HepG2 (cell line): ENCODE data around the gene KAT2A. TPM values are rescaled to one million over a fixed set of nuclear protein-coding genes. Genes with fewer than 3 reads are reported as not detected.

ENCODE experiments used
- AFF4 ChIP-seq: sonication (generic); formaldehyde crosslinking; IDR thresholded peaks from 2 replicates; pipeline ENCODE4 v1.4.0; 2020; ENCODE audit warnings: missing genetic modification reagents
- ARID3A ChIP-seq: IDR thresholded peaks from 2 replicates; pipeline ENCODE4 v1.6.1; 2012; ENCODE audit warnings: low read depth, low read length, improper control_type of control experiment
- BRD4 ChIP-seq: sonication (generic); formaldehyde crosslinking; IDR thresholded peaks from 2 replicates; pipeline ENCODE4 v1.4.0; 2020; ENCODE audit warnings: missing genetic modification reagents
- CSRNP2 ChIP-seq: sonication (generic); formaldehyde crosslinking; conservative IDR thresholded peaks from 2 replicates; pipeline ENCODE4 v1.8.0; 2022; ENCODE audit warnings: low read depth, missing genetic modification reagents
- GABPB1 ChIP-seq: IDR thresholded peaks from 2 replicates; pipeline ENCODE4 v1.6.1; 2016; ENCODE audit warnings: mild to moderate bottlenecking, missing genetic modification reagents, moderate library complexity, missing compliant biosample characterization
- GTF3A ChIP-seq: sonication (generic); formaldehyde crosslinking; conservative IDR thresholded peaks from 2 replicates; pipeline ENCODE4 v1.4.0; 2020; ENCODE audit warnings: mild to moderate bottlenecking, missing genetic modification reagents
- HNF1A ChIP-seq, 2 experiments: sonication (generic) in 1 of 2; formaldehyde crosslinking in 1 of 2; IDR thresholded peaks; 2 replicates each; pipeline versions ENCODE4 v1.4.0 to v1.6.1; 2016 to 2020; ENCODE audit warnings: borderline replicate concordance in 1 of 2, low read depth in 1 of 2, mild to moderate bottlenecking in 1 of 2, missing genetic modification reagents in 1 of 2
- KLF11 ChIP-seq: IDR thresholded peaks from 2 replicates; pipeline ENCODE4 v1.6.1; 2016; ENCODE audit warnings: missing compliant biosample characterization
- MIER3 ChIP-seq: IDR thresholded peaks from 2 replicates; pipeline ENCODE4 v1.6.1; 2016; ENCODE audit warnings: missing compliant biosample characterization, borderline replicate concordance
- U2AF2 ChIP-seq: fragments of 200-400 bp; formaldehyde crosslinking; IDR thresholded peaks from 2 replicates; pipeline ENCODE4 v1.6.1; 2017; ENCODE audit warnings: low read depth, mild to moderate bottlenecking, low read length
- XRCC5 ChIP-seq: fragments of 200-400 bp; formaldehyde crosslinking; optimal IDR thresholded peaks from 2 replicates; pipeline ENCODE3; 2017; ENCODE audit warnings: mild to moderate bottlenecking, low read length
- ZBED4 ChIP-seq: sonication (generic); formaldehyde crosslinking; IDR thresholded peaks from 2 replicates; pipeline ENCODE4 v1.4.0; 2020; ENCODE audit warnings: missing genetic modification reagents, borderline replicate concordance
- polyA plus RNA-seq, 8 experiments: library from polyadenylated mRNA; depleted of rRNA in 3 of 8; stranded (reverse) in 7 of 8; unstranded in 1 of 8; fragments of >200 nt; fragmentation: Illumina TruSeq in 4 of 8; extraction: Trizol in 4 of 8; gene quantifications; 2 replicates each; pipeline versions ENCODE4 v1.2.1 to v1.2.3, GENCODE V29; 2011 to 2016; ENCODE audit warnings: low read depth in 4 of 8, missing spikeins in 1 of 8, mixed read lengths in 1 of 8; ENCODE audit not compliant: insufficient read depth in 1 of 8
- total RNA-seq, 5 experiments: library from RNA; depleted of rRNA; stranded (reverse); fragments of >200 nt; fragmentation: Illumina TruSeq; extraction: Trizol; gene quantifications; 2 replicates each; pipeline ENCODE4 v1.2.3, GENCODE V29; 2016; ENCODE audit warnings: low read depth in 1 of 5

KAT2A gene
- total and polyA plus RNA-seq, 2 of the 13 experiments (the other 11 are each of a cell fraction or from before 2014, with no cell fraction given), result 29.1 to 90.4 TPM

GRCh38 chr17:42116705-42117396 lies 4.3 kb downstream of the KAT2A start (continued):
- TF ChIP-seq ARID3A, result peak; percentile 61; the same call in 1 of the 2 replicates
- TF ChIP-seq BRD4 (CRISPR knock-in tag), result no peak
- no peak for TF ChIP-seq U2AF2
- TF ChIP-seq KLF11, result no peak
- TF ChIP-seq GABPB1 (CRISPR knock-in tag), result peak; percentile 2
- TF ChIP-seq CSRNP2 (CRISPR knock-in tag), result no peak
- no peak for TF ChIP-seq HNF1A (IDR thresholded peaks at IDR 0.05; ENCODE audit: low read depth)
- no peak for TF ChIP-seq HNF1A (CRISPR knock-in tag; IDR thresholded peaks at IDR 0.05; ENCODE audit: borderline replicate concordance)
- no peak for TF ChIP-seq AFF4 (CRISPR knock-in tag)
- TF ChIP-seq ZBED4, result 0 out of 2 replicates have a peak, but pooled peaks have one; percentile 62
- TF ChIP-seq GTF3A (CRISPR knock-in tag), result no peak
- 0 out of 2 replicates have a peak, but pooled peaks have one; percentile 30 for TF ChIP-seq MIER3 (CRISPR knock-in tag)
- peak; percentile 88 for TF ChIP-seq XRCC5
